ENCODE measurements around the gene CELSR1.

CELSR1 gene

DNA sequence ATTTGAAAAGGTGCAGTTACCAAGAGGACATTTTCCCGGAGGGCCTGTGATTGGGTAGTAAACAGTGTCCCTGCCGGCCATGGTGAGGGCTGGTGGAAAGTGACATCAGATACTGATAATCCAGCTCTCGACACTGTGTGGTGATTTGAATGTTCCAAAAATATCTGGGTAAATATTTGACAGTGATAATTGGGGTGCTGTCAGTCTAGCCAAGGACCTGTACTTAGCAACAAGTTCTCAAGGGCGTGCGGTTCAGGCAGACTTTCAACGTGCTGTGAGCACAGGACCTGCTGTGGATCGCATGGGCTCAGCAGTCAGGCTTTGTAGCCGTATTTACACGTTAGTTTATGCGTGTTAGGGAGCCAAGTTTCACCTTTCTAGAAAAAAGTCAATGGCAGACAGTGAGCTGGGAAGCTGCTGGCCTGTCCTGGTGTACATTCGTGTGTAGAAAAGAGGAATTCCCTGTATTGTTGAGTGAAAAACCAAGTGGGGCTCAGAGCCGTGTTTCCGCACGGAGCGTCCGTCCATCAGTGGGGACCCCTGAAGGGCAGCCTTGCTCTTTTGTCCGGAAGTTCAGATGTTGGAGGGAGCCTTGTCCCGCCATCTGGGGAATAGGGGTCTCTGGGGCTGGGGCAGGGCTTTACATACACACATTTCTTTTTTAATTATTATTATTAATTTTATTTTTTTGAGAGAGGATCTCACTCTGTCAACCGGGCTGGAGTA is 190.6 kb downstream of the CELSR1 start:
- TF ChIP-seq ZFX (IDR thresholded peaks at IDR 0.05; ENCODE audit: borderline replicate concordance), result no peak
- TF ChIP-seq, protein P1, sequence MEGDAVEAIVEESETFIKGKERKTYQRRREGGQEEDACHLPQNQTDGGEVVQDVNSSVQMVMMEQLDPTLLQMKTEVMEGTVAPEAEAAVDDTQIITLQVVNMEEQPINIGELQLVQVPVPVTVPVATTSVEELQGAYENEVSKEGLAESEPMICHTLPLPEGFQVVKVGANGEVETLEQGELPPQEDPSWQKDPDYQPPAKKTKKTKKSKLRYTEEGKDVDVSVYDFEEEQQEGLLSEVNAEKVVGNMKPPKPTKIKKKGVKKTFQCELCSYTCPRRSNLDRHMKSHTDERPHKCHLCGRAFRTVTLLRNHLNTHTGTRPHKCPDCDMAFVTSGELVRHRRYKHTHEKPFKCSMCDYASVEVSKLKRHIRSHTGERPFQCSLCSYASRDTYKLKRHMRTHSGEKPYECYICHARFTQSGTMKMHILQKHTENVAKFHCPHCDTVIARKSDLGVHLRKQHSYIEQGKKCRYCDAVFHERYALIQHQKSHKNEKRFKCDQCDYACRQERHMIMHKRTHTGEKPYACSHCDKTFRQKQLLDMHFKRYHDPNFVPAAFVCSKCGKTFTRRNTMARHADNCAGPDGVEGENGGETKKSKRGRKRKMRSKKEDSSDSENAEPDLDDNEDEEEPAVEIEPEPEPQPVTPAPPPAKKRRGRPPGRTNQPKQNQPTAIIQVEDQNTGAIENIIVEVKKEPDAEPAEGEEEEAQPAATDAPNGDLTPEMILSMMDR (IDR thresholded peaks at IDR 0.05), result no peak
- H3K27ac ChIP-seq, result no peak overlapping the region

- TF ChIP-seq, protein P1 (IDR thresholded peaks at IDR 0.05), result no peak
- no peak overlapping the region for H3K27ac ChIP-seq
Measured at GRCh38 chr22:46340676-46341075, 196.7 kb downstream of the CELSR1 start.

DNA sequence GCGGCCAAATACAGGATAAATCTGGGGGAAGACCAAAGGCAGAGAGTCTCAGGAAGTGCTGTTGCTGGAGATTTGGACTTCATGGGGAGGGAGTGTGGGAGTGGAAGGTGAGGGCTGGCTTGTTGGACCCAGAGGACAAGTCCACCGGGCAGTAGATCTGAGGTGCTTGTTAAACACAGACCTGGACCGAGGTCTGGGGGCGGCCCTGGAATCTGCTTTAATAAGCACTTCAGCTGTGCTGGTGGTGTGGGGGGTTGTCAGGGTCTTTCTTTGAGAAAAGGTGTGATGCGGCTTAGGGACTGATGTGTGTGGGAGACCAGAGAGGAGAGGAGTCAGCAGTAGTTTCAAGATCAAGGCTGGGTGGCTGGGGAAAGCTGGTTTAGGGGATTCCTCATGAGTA is 197.5 kb downstream of the CELSR1 start:
- H3K27ac ChIP-seq, result no peak overlapping the region

DNA sequence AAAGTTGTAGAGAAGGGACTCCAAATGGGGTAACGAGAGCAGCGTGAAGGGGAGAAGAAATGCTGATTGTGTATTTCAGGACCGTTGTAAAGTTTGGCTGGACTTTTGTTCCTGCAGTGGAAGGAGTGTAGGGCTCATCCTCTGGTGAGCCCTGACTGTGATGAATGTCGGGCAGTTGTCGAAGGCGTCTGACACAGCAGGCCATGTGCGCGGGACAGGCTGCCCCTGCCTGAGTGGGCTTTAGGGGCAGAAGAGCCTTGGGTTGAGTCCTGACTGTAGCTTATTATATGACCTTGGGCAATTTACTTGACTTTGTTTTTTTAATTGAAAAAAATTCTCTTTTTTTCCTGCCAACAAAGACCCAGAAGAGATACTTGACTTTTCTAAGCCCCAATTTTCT is 198.8 kb downstream of the CELSR1 start:
- TF ChIP-seq, protein P1 (IDR thresholded peaks at IDR 0.05), result no peak
- TF ChIP-seq ZFX (IDR thresholded peaks at IDR 0.05; ENCODE audit: borderline replicate concordance), result no peak
- no peak overlapping the region for H3K27ac ChIP-seq

More for the DNA sequence above, 197.5 kb downstream of the CELSR1 start:
- no peak for TF ChIP-seq ZFX (IDR thresholded peaks at IDR 0.05; ENCODE audit: borderline replicate concordance)
- TF ChIP-seq, protein P1 (IDR thresholded peaks at IDR 0.05), result no peak

DNA sequence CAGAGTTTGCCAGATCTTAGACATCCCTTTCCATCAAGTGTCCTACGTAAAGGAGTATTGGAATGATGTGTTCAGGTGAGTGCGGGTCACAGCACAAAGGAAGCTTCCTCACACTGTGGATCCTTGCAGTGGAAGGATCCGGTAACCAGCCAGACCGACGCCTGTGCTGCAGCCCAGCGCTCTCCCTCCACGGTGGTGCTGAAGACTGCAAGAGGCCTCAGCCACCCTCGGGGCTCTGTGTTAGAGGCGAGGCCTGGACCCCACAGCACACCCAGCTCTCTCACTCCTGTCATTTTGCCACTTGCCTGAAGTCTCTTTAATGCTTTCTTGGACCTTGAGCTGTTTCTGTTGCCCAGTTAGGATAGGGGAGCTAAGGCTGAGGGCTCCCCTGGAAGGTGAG is 199.6 kb downstream of the CELSR1 start:
- no peak overlapping the region for H3K27ac ChIP-seq
- TF ChIP-seq, protein P1 (IDR thresholded peaks at IDR 0.05), result no peak
- no peak for TF ChIP-seq ZFX (IDR thresholded peaks at IDR 0.05; ENCODE audit: borderline replicate concordance)

DNA sequence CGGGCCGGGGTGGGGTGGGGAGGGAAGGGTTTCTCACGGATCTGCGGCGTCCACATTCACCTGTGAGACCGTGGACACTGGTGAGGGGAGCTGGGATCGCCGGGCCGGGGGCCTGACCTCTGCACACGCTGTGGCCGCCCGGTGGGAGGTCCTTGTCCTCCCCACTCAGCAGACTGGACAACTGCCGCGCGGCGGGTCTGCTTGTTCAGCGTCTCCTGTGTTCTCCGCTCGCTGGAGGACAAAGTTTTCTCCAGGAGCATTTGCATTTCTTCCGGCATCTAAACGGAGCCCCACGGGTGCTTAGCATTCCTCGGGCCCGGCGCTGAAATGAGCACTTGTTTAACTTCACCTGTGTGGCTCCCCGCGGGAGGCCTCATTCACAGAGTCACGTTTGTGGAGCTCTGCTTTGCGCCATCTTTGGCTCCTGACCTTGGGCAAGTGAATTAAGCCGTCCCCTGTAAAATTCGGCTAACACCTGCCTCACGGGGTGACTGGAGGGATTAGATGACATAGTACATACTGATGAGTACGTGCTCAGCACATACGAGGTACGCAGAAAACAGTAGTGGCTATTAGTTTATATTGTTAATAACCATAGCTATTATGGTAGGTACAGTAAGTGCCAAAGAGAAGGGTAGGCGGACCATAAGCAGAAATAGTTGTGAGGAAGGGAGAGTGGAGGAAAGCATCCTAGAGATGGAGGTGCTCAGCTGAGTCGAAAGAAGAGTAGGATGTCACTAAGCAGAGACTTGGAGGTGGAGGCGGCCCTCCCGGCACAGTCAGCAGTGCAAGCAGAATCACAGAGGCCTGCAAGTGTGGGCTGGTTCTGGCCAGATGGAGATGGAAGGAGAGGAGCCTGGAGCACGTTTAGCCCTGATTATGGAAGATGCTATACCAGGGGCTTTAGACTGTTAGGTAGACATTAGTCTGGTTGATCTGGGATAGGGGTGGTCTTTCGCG is 201.0 kb downstream of the CELSR1 start:
- TF ChIP-seq, protein P1 (IDR thresholded peaks at IDR 0.05), result no peak
- TF ChIP-seq ZFX (IDR thresholded peaks at IDR 0.05; ENCODE audit: borderline replicate concordance), result no peak
- H3K27ac ChIP-seq, result peak overlapping the region; percentile 74

All from 22Rv1 (cell line).